HepG2 (cell line): ENCODE data around the gene THADA. TPM values are rescaled to one million over a fixed set of nuclear protein-coding genes. Genes with fewer than 3 reads are reported as not detected.

Experiments used
- ATAC-seq: fragments of 200-7000 bp; cut with Tn5 transposase; 3 replicates; pipeline ENCODE4 v1.9.1; 2020; ENCODE audit warnings: mild to moderate bottlenecking, moderate library complexity
- BruUV-seq: library from RNA; stranded (reverse); fragments of 400-500 nt; replicated peaks from 2 replicates; lab custom pipeline; 2021; lab: Mats Ljungman, UMichigan
- CTCF ChIA-PET: fragments of 300-600 bp; formaldehyde crosslinking; extraction: SDS; loops from one replicate; lab custom pipeline; 2021; ENCODE audit warnings: low total read pairs, inconsistent platforms, low intra/inter-chr PET ratio; lab: Yijun Ruan, JAX
- POLR2A ChIA-PET: fragments of 350-600 bp; sonication (Branson Sonifier 250); formaldehyde crosslinking; loops from one replicate; lab custom pipeline; 2020; ENCODE audit warnings: antibody characterized with exemption, inconsistent platforms; lab: Yijun Ruan, JAX
- DNase-seq: peaks from one replicate; pipeline ENCODE4 v3.0.0-alpha.2; 2015; ENCODE audit warnings: low spot score
- FAIRE-seq: peaks from 3 replicates; lab custom pipeline; 2011; peaks lifted over from hg19 to GRCh38; lab: Jason Lieb, UNC
- H2AFZ ChIP-seq: one replicate; pipeline ENCODE4 v1.6.1; 2011; ENCODE audit warnings: low read length, inconsistent platforms
- H3K27ac ChIP-seq: fragments of 300-600 bp; 3 replicates; pipeline ENCODE4 v1.8.0; 2011; ENCODE audit warnings: mixed run types, mild to moderate bottlenecking, mixed read lengths, low read length, inconsistent platforms; ENCODE audit not compliant: insufficient read depth; ENCODE audit errors: extremely low read length
- H3K27me3 ChIP-seq, 2 experiments: fragments of 200-600 bp in 1 of 2; 2 replicates in 1 of 2; 3 replicates in 1 of 2; pipeline versions ENCODE4 v1.6.0 to v1.8.0; 2011; ENCODE audit warnings: low read length in 2 of 2, mild to moderate bottlenecking in 2 of 2, moderate library complexity in 2 of 2, inconsistent platforms in 1 of 2; ENCODE audit not compliant: insufficient read depth in 2 of 2, control insufficient read depth in 1 of 2
- H3K36me3 ChIP-seq, 2 experiments: fragments of 200-600 bp in 1 of 2; replicated peaks in 1 of 2; 2 replicates in 1 of 2; 3 replicates in 1 of 2; pipeline versions ENCODE4 v1.5.1 to v1.8.0; 2011; ENCODE audit warnings: low read length in 2 of 2, inconsistent platforms in 1 of 2; ENCODE audit not compliant: insufficient read depth in 2 of 2, control insufficient read depth in 1 of 2
- H3K4me1 ChIP-seq: 2 replicates; pipeline ENCODE4 v1.5.1; 2012; ENCODE audit warnings: low read length, inconsistent platforms; ENCODE audit not compliant: insufficient read depth
- H3K4me2 ChIP-seq: 2 replicates; pipeline ENCODE4 v1.6.0; 2011; ENCODE audit warnings: low read depth, low read length, inconsistent platforms
- H3K4me3 ChIP-seq, 3 experiments: fragments of 200-600 bp in 1 of 3; sonication (generic), shearing (Covaris generic) in 1 of 3; replicated peaks in 1 of 3; 2 replicates each; pipeline ENCODE4 v1.5.1; 2011 to 2016; ENCODE audit warnings: low read length in 3 of 3, inconsistent platforms in 2 of 3, low read depth in 2 of 3, mild to moderate bottlenecking in 2 of 3, control low read depth in 1 of 3, mixed read lengths in 1 of 3; ENCODE audit not compliant: insufficient read depth in 1 of 3
- H3K79me2 ChIP-seq: one replicate; pipeline ENCODE4 v1.6.1; 2011; ENCODE audit warnings: low read length, inconsistent platforms; ENCODE audit not compliant: insufficient read depth
- H3K9ac ChIP-seq: 2 replicates; pipeline ENCODE4 v1.6.0; 2011; ENCODE audit warnings: mild to moderate bottlenecking, low read depth, low read length, inconsistent platforms; ENCODE audit not compliant: insufficient read depth
- H3K9me3 ChIP-seq: 2 replicates; pipeline ENCODE4 v1.5.1; 2012; ENCODE audit warnings: mild to moderate bottlenecking, low read length
- H4K20me1 ChIP-seq: 2 replicates; pipeline ENCODE4 v1.6.0; 2011; ENCODE audit warnings: inconsistent platforms, mild to moderate bottlenecking, low read length, moderate library complexity; ENCODE audit not compliant: insufficient read depth
- ASH2L ChIP-seq: fragments of 300-600, 200-600 bp; sonication (generic); IDR thresholded peaks from 2 replicates; pipeline ENCODE4 v1.7.0; 2017; ENCODE audit warnings: low read depth, mild to moderate bottlenecking, moderate library complexity, mixed read lengths, low read length; ENCODE audit not compliant: insufficient read length
- BCLAF1 ChIP-seq: fragments of 450-650 bp; IDR thresholded peaks from 2 replicates; pipeline ENCODE4 v1.6.1; 2017; ENCODE audit warnings: mild to moderate bottlenecking
- KLF6 ChIP-seq: IDR thresholded peaks from 2 replicates; pipeline ENCODE4 v1.8.0; 2016; ENCODE audit warnings: missing biosample characterization, missing genetic modification reagents
- PHB2 ChIP-seq: fragments of 450-650 bp; IDR thresholded peaks from 2 replicates; pipeline ENCODE4 v1.6.1; 2018; ENCODE audit not compliant: partially characterized antibody
- PHF5A ChIP-seq: IDR thresholded peaks from one replicate; pipeline ENCODE4 v1.6.1; 2018; ENCODE audit warnings: low read depth, missing genetic modification reagents; ENCODE audit not compliant: unreplicated experiment
- ZNF468 ChIP-seq: sonication (generic); formaldehyde crosslinking; IDR thresholded peaks from 2 replicates; pipeline ENCODE4 v1.8.0; 2022; ENCODE audit warnings: mild to moderate bottlenecking, moderate library complexity, missing genetic modification reagents
- ZUFSP ChIP-seq: sonication (generic); formaldehyde crosslinking; IDR thresholded peaks from 2 replicates; pipeline ENCODE4 v1.9.0; 2021; ENCODE audit warnings: missing genetic modification reagents, mild to moderate bottlenecking, borderline replicate concordance
- WGBS: methylation state at CpG from one replicate; pipeline ENCODE4 v1.1.6; 2017; ENCODE audit warnings: low lambda C conversion rate; 5-methylcytosine and 5-hydroxymethylcytosine counted together
- in situ Hi-C: cut with HindIII; loops from 2 replicates; pipeline ENCODE4 v1.10.0; 2017; ENCODE audit warnings: low pct_unique_long_range_greater_than_20kb; ENCODE audit not compliant: extremely low pct_ligation_motif_present
- intact Hi-C: fragments of 100-400 bp; cut with micrococcal nuclease; formaldehyde crosslinking; loops from one replicate; pipeline ENCODE4 v1.10.0; 2022; ENCODE audit not compliant: unreplicated experiment
- polyA plus RNA-seq, 8 experiments: library from polyadenylated mRNA; depleted of rRNA in 3 of 8; stranded (reverse) in 7 of 8; unstranded in 1 of 8; fragments of >200 nt; fragmentation: Illumina TruSeq in 4 of 8; extraction: Trizol in 4 of 8; gene quantifications; 2 replicates each; pipeline versions ENCODE4 v1.2.1 to v1.2.3, GENCODE V29; 2011 to 2016; ENCODE audit warnings: low read depth in 4 of 8, missing spikeins in 1 of 8, mixed read lengths in 1 of 8; ENCODE audit not compliant: insufficient read depth in 1 of 8
- total RNA-seq, 5 experiments: library from RNA; depleted of rRNA; stranded (reverse); fragments of >200 nt; fragmentation: Illumina TruSeq; extraction: Trizol; gene quantifications; 2 replicates each; pipeline ENCODE4 v1.2.3, GENCODE V29; 2016; ENCODE audit warnings: low read depth in 1 of 5

The THADA gene
- total and polyA plus RNA-seq, 2 of the 13 experiments (the other 11 are each of a cell fraction or from before 2014, with no cell fraction given): 12.7 to 21.7 TPM

- peaks cover 23% of the 10 kb centered on the region for H3K4me1 ChIP-seq
- no peak overlapping the region for H3K4me2 ChIP-seq
- H3K9me3 ChIP-seq: no peaks in the 10 kb centered on the region
- no peaks in the 10 kb centered on the region for H4K20me1 ChIP-seq
- DNase-seq (no peak), FAIRE-seq (no peak), ATAC-seq (no peak)
- H3K79me2 ChIP-seq: no peaks in the 10 kb centered on the region
- no peaks in the 10 kb centered on the region for H3K27me3 ChIP-seq
- no peak overlapping the region for H3K27ac ChIP-seq
- no peak overlapping the region for H3K9ac ChIP-seq
- no peaks in the 10 kb centered on the region; a peak in 2 of 5 replicates for H3K36me3 ChIP-seq
- 82% methylated on average over 3 of the region's 3 CpGs for WGBS
- no peak overlapping the region for H3K4me3 ChIP-seq
- BruUV-seq: no TSS peak
- ChIA-PET POLR2A (no interaction called here), CTCF (no interaction called here)
- no peak overlapping the region for H2AFZ ChIP-seq
- in situ Hi-C loops: no loop called here
- TF ChIP-seq PHB2 (no peak), ZUFSP (CRISPR knock-in tag) (no peak), ASH2L (no peak), ZNF468 (no peak), KLF6 (CRISPR knock-in tag) (no peak), PHF5A (no peak), BCLAF1 (no peak)
- intact Hi-C loops: no loop called here
These were observed 326.1 kb downstream of the THADA start for GRCh38 chr2:43269706-43270105.
